ENCODE results near the gene GGT6.

GGT6 gene

GRCh38 chr17:4510618-4510941 is 49.8 kb downstream of the GGT6 start:
- no peaks in the 10 kb centered on the region for H3K36me3 ChIP-seq (ENCODE audit: insufficient read depth, low read length)
- no peak overlapping the region for H3K4me3 ChIP-seq (ENCODE audit: low read depth, low read length, poor library complexity, severe bottlenecking)
- H3K4me2 ChIP-seq (ENCODE audit: low read length) = no peak overlapping the region
- no peaks in the 10 kb centered on the region for H3K9me3 ChIP-seq (ENCODE audit: low read length)
- no peaks in the 10 kb centered on the region for H3K4me1 ChIP-seq (ENCODE audit: insufficient read depth, low read length, severe bottlenecking)
- no peaks in the 10 kb centered on the region for H4K20me1 ChIP-seq (ENCODE audit: insufficient read depth, low read length)
- no peak overlapping the region for H2AFZ ChIP-seq (ENCODE audit: low read length)
- no peaks in the 10 kb centered on the region for H3F3A ChIP-seq (ENCODE audit: insufficient read depth, low read length)
- no peak for TF ChIP-seq EZH2 (IDR thresholded peaks at IDR 0.05; ENCODE audit: borderline replicate concordance, low read length)
- no peak for TF ChIP-seq CTCF (IDR thresholded peaks at IDR 0.05; ENCODE audit: low read length)
- no peaks in the 10 kb centered on the region for H3K9me2 ChIP-seq (ENCODE audit: low read depth, low read length)
- H3K27me3 ChIP-seq (ENCODE audit: insufficient read depth, low read length) = peaks cover 16% of the 10 kb centered on the region; the same call in 1 of the 2 replicates
- H3K9ac ChIP-seq (ENCODE audit: low read length) = no peak overlapping the region
- no peak overlapping the region for H3K27ac ChIP-seq (ENCODE audit: low read depth, low read length, poor library complexity, severe bottlenecking)
- no peaks in the 10 kb centered on the region for H3K79me2 ChIP-seq (ENCODE audit: insufficient read depth, low read length)

- H3K9ac ChIP-seq (ENCODE audit: low read length) = no peak overlapping the region
- no peaks in the 10 kb centered on the region for H3K79me2 ChIP-seq (ENCODE audit: insufficient read depth, low read length)
- peaks cover 16% of the 10 kb centered on the region; the same call in 1 of the 2 replicates for H3K27me3 ChIP-seq (ENCODE audit: insufficient read depth, low read length)
- no peak for TF ChIP-seq CTCF (IDR thresholded peaks at IDR 0.05; ENCODE audit: low read length)
- TF ChIP-seq EZH2 (IDR thresholded peaks at IDR 0.05; ENCODE audit: borderline replicate concordance, low read length) = no peak
- no peak overlapping the region for H3K4me3 ChIP-seq (ENCODE audit: low read depth, low read length, poor library complexity, severe bottlenecking)
- H3K9me2 ChIP-seq (ENCODE audit: low read depth, low read length) = no peaks in the 10 kb centered on the region
- H3K4me1 ChIP-seq (ENCODE audit: insufficient read depth, low read length, severe bottlenecking) = no peaks in the 10 kb centered on the region
- no peaks in the 10 kb centered on the region for H3F3A ChIP-seq (ENCODE audit: insufficient read depth, low read length)
- H3K4me2 ChIP-seq (ENCODE audit: low read length) = no peak overlapping the region
- H3K27ac ChIP-seq (ENCODE audit: low read depth, low read length, poor library complexity, severe bottlenecking) = no peak overlapping the region
- H2AFZ ChIP-seq (ENCODE audit: low read length) = no peak overlapping the region
- no peaks in the 10 kb centered on the region for H4K20me1 ChIP-seq (ENCODE audit: insufficient read depth, low read length)
- H3K36me3 ChIP-seq (ENCODE audit: insufficient read depth, low read length) = no peaks in the 10 kb centered on the region
- no peaks in the 10 kb centered on the region for H3K9me3 ChIP-seq (ENCODE audit: low read length)
Observed at GRCh38 chr17:4509923-4510617, 50.3 kb downstream of the GGT6 start.

GRCh38 chr17:4509401-4509800 is 51.0 kb downstream of the GGT6 start:
- no peaks in the 10 kb centered on the region for H3F3A ChIP-seq (ENCODE audit: insufficient read depth, low read length)
- H3K9me3 ChIP-seq (ENCODE audit: low read length) = no peaks in the 10 kb centered on the region
- H3K4me3 ChIP-seq (ENCODE audit: low read depth, low read length, poor library complexity, severe bottlenecking) = no peak overlapping the region
- no peaks in the 10 kb centered on the region for H3K36me3 ChIP-seq (ENCODE audit: insufficient read depth, low read length)
- no peak overlapping the region for H3K9ac ChIP-seq (ENCODE audit: low read length)
- TF ChIP-seq CTCF (IDR thresholded peaks at IDR 0.05; ENCODE audit: low read length) (no peak), EZH2 (IDR thresholded peaks at IDR 0.05; ENCODE audit: borderline replicate concordance, low read length) (no peak)
- H3K4me2 ChIP-seq (ENCODE audit: low read length) = no peak overlapping the region
- H4K20me1 ChIP-seq (ENCODE audit: insufficient read depth, low read length) = no peaks in the 10 kb centered on the region
- peaks cover 16% of the 10 kb centered on the region; the same call in 1 of the 2 replicates for H3K27me3 ChIP-seq (ENCODE audit: insufficient read depth, low read length)
- H3K27ac ChIP-seq (ENCODE audit: low read depth, low read length, poor library complexity, severe bottlenecking) = no peak overlapping the region
- H3K9me2 ChIP-seq (ENCODE audit: low read depth, low read length) = no peaks in the 10 kb centered on the region
- no peaks in the 10 kb centered on the region for H3K79me2 ChIP-seq (ENCODE audit: insufficient read depth, low read length)
- no peak overlapping the region for H2AFZ ChIP-seq (ENCODE audit: low read length)
- H3K4me1 ChIP-seq (ENCODE audit: insufficient read depth, low read length, severe bottlenecking) = no peaks in the 10 kb centered on the region

All from OCI-LY1 (cell line).